ENCODE data around the gene SLC43A1.

GRCh38 chr11:57551941-57552340 is 36.4 kb upstream of the SLC43A1 start:
- TF ChIP-seq, protein P1, sequence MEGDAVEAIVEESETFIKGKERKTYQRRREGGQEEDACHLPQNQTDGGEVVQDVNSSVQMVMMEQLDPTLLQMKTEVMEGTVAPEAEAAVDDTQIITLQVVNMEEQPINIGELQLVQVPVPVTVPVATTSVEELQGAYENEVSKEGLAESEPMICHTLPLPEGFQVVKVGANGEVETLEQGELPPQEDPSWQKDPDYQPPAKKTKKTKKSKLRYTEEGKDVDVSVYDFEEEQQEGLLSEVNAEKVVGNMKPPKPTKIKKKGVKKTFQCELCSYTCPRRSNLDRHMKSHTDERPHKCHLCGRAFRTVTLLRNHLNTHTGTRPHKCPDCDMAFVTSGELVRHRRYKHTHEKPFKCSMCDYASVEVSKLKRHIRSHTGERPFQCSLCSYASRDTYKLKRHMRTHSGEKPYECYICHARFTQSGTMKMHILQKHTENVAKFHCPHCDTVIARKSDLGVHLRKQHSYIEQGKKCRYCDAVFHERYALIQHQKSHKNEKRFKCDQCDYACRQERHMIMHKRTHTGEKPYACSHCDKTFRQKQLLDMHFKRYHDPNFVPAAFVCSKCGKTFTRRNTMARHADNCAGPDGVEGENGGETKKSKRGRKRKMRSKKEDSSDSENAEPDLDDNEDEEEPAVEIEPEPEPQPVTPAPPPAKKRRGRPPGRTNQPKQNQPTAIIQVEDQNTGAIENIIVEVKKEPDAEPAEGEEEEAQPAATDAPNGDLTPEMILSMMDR (IDR thresholded peaks at IDR 0.05; ENCODE audit: low read depth, low read length, missing input control) = no peak
- TF ChIP-seq REST (IDR thresholded peaks at IDR 0.05) = no peak
- TF ChIP-seq SP1 (IDR thresholded peaks at IDR 0.05) = no peak
- TF ChIP-seq YY1 (IDR thresholded peaks at IDR 0.05) = no peak
- TF ChIP-seq TAF1 (conservative IDR thresholded peaks at IDR 0.05) = no peak
- TF ChIP-seq EGR1 (IDR thresholded peaks at IDR 0.05; ENCODE audit: low read depth in 2 of 2) = no peak
- no peak for TF ChIP-seq HNF4G (IDR thresholded peaks at IDR 0.05)
- TF ChIP-seq RXRA (IDR thresholded peaks at IDR 0.05) = no peak

Data from liver (tissue), 3 donors.